Measurements from ENCODE around the gene EVI5.
"Not testable (repeated sequence)": the region's sequence is repeated elsewhere in the genome, so short reads cannot be mapped to it uniquely, and the experiment has no call there.

Gene EVI5

DNA sequence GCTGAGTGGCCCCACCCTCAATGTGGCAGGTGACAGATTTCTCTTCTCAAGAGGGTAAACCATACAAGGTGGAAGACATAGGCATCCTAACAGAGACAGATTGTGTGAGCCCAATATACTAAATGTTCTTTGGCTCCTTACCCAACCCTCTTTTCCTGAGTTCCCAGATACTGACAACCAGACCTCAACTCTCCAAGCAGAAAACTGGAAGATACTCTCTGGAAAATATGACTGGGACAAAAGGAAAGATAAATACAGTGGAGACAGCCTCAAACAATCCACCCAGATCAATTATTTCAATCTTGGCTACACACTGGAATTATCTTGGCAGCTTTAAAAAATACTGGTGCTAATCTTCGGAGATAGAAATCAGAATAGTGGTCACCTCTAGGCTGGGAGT is 6.5 kb downstream of the EVI5 start:
- Mint-ChIP-seq H3K9me3 (no peaks in the 10 kb centered on the region), H3K27me3 (no peaks in the 10 kb centered on the region), H3K4me3 (no peak overlapping the region), H3K36me3 (peaks cover 13 to 21% of the 10 kb centered on the region in 2 donors), H3K4me1 (peaks cover 8 to 32% of the 10 kb centered on the region in 2 donors), H3K27ac (no peak overlapping the region)
- ATAC-seq (replicated peaks) (no peak), DNase-seq (no peak)

DNA sequence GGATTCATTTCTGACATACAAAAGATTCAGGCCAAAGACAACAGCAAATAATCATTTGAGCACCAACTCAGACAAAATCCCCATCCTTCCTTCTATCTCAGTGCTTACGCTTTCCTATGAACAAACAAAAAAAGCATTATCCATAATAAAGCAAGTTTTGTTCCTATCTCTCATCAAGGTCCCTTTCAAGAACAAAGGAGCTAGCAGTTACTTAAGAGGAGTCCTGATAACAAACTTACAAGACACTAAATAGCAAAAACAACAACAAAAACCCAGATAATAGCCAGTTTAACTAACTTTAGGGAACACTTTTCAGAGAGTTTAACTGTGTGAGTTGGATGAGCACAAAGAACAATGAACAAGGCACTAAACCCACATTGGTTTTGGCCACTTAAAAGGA is 10.5 kb downstream of the EVI5 start:
- H3K9me3 Mint-ChIP-seq = peaks cover 0 to 4% of the 10 kb centered on the region in 2 donors
- peaks cover 15 to 26% of the 10 kb centered on the region in 2 donors for H3K36me3 Mint-ChIP-seq
- DNase-seq = no peak
- ATAC-seq (replicated peaks) = no peak
- H3K27me3 Mint-ChIP-seq = no peaks in the 10 kb centered on the region
- no peak overlapping the region for H3K4me3 Mint-ChIP-seq
- H3K27ac Mint-ChIP-seq = no peak overlapping the region
- peaks cover 10 to 14% of the 10 kb centered on the region in 2 donors for H3K4me1 Mint-ChIP-seq

DNA sequence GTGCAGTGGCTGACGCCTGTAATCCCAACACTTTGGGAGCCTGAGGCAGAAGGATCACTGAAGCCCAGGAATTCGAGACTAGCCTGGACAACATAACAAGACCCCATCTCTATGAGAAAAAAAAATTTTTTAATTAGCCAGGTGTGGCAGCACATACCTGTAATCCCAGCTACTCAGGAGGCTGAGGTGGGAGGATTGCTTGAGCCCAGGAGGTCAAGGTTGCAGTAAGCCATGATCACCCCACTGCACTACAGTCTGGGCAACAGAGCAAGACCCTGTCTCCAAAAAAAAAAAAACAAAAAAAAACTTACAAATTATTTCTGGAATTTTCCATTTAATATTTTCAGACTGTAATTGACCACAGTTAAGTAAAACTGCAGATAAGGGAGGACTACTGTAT is 11.2 kb downstream of the EVI5 start:
- not testable (repeated sequence) for H3K4me3 Mint-ChIP-seq; ATAC-seq (replicated peaks); H3K27me3 Mint-ChIP-seq; H3K27ac Mint-ChIP-seq; H3K9me3 Mint-ChIP-seq; DNase-seq
- peaks cover 10 to 13% of the 10 kb centered on the region in 2 donors for H3K4me1 Mint-ChIP-seq
- peaks cover 18 to 31% of the 10 kb centered on the region in 2 donors for H3K36me3 Mint-ChIP-seq

GRCh38 chr1:92769856-92770255 is 15.1 kb downstream of the EVI5 start:
- Mint-ChIP-seq H3K4me3 (no peak overlapping the region), H3K4me1 (peaks cover 6 to 11% of the 10 kb centered on the region in 2 donors), H3K27ac (no peak overlapping the region), H3K9me3 (peaks cover 8 to 9% of the 10 kb centered on the region in 2 donors), H3K27me3 (no peaks in the 10 kb centered on the region), H3K36me3 (peaks cover 16 to 28% of the 10 kb centered on the region in 2 donors)
- no peak for ATAC-seq (replicated peaks)
- DNase-seq = no peak

DNA sequence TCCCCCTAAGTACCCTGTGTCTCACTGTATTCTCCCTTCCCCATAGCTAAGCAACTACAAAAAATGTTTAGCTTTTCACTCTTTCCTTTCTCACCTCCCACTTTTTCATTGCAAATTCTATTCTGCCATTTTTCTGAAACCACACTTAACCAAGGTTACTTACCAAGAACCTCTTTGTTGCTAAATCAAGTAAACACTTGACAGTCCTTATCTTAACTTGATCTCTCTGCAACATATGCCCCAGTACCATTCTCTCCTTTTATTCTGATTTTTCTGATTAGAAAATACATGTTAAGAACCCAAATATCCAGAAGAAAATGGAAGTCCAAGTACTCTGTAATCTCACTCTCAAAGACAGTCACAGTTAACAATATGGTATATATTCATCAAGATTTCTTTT is 16.0 kb downstream of the EVI5 start:
- no peak for ATAC-seq (replicated peaks)
- H3K9me3 Mint-ChIP-seq = peaks cover 8 to 9% of the 10 kb centered on the region in 2 donors
- peaks cover 16 to 28% of the 10 kb centered on the region in 2 donors for H3K36me3 Mint-ChIP-seq
- no peak overlapping the region for H3K27ac Mint-ChIP-seq
- no peak for DNase-seq
- H3K4me3 Mint-ChIP-seq = no peak overlapping the region
- H3K27me3 Mint-ChIP-seq = no peaks in the 10 kb centered on the region
- peaks cover 4 to 8% of the 10 kb centered on the region in 2 donors for H3K4me1 Mint-ChIP-seq

GRCh38 chr1:92768296-92768695 is 16.6 kb downstream of the EVI5 start:
- DNase-seq = no peak
- Mint-ChIP-seq H3K27ac (no peak overlapping the region), H3K9me3 (peaks cover 8 to 9% of the 10 kb centered on the region in 2 donors), H3K36me3 (peaks cover 14 to 26% of the 10 kb centered on the region in 2 donors), H3K4me1 (peaks cover 5 to 8% of the 10 kb centered on the region in 2 donors), H3K27me3 (no peaks in the 10 kb centered on the region), H3K4me3 (no peak overlapping the region)
- ATAC-seq (replicated peaks) = no peak

DNA sequence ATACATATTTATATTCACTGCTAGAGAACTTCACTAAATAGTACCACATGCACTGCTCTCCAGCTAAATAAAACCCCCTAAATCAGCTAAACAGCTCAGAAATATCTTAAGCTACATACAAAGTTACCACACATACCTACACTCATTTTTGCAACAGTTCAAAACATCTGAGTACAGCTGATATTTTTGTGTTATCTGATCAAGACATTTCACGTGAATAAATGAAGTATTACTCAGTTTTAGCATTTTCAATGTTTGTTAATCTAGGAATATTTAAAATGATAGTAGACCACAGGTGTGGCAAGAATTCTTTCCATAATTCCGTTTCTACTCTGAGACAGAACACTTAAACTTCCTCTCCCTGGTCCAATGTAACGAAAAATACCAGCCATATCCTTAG is 20.8 kb downstream of the EVI5 start:
- ATAC-seq (replicated peaks) (no peak), DNase-seq (no peak)
- Mint-ChIP-seq H3K36me3 (peaks cover 7 to 12% of the 10 kb centered on the region in 2 donors), H3K4me3 (no peak overlapping the region), H3K27me3 (no peaks in the 10 kb centered on the region), H3K27ac (no peak overlapping the region), H3K9me3 (peaks cover 4 to 8% of the 10 kb centered on the region in 2 donors), H3K4me1 (peaks cover 5 to 11% of the 10 kb centered on the region in 2 donors)

- no peaks in the 10 kb centered on the region for H3K27me3 Mint-ChIP-seq
- DNase-seq (no peak), ATAC-seq (replicated peaks) (no peak)
- H3K4me1 Mint-ChIP-seq = peaks cover 5 to 8% of the 10 kb centered on the region in 2 donors
- H3K27ac Mint-ChIP-seq = no peak overlapping the region
- H3K36me3 Mint-ChIP-seq = peaks cover 0 to 2% of the 10 kb centered on the region in 2 donors
- no peak overlapping the region for H3K4me3 Mint-ChIP-seq
- H3K9me3 Mint-ChIP-seq = peaks cover 0 to 1% of the 10 kb centered on the region in 2 donors
Observed at GRCh38 chr1:92762355-92762754, 22.6 kb downstream of the EVI5 start.

GRCh38 chr1:92759361-92759760 is 25.5 kb downstream of the EVI5 start:
- no peak for DNase-seq
- Mint-ChIP-seq H3K36me3 (peaks cover 10 to 12% of the 10 kb centered on the region in 2 donors), H3K4me3 (no peak overlapping the region), H3K27ac (no peak overlapping the region), H3K9me3 (no peaks in the 10 kb centered on the region), H3K27me3 (no peaks in the 10 kb centered on the region), H3K4me1 (peaks cover 5 to 12% of the 10 kb centered on the region in 2 donors)
- ATAC-seq (replicated peaks) = no peak

- Mint-ChIP-seq H3K27me3 (no peaks in the 10 kb centered on the region), H3K4me1 (peaks cover 5 to 6% of the 10 kb centered on the region in 2 donors), H3K27ac (no peak overlapping the region), H3K4me3 (no peak overlapping the region), H3K36me3 (peaks cover 10 to 12% of the 10 kb centered on the region in 2 donors), H3K9me3 (no peaks in the 10 kb centered on the region)
- no peak for DNase-seq
- ATAC-seq (replicated peaks) = no peak
Observed at GRCh38 chr1:92756537-92756936, 28.4 kb downstream of the EVI5 start.

DNA sequence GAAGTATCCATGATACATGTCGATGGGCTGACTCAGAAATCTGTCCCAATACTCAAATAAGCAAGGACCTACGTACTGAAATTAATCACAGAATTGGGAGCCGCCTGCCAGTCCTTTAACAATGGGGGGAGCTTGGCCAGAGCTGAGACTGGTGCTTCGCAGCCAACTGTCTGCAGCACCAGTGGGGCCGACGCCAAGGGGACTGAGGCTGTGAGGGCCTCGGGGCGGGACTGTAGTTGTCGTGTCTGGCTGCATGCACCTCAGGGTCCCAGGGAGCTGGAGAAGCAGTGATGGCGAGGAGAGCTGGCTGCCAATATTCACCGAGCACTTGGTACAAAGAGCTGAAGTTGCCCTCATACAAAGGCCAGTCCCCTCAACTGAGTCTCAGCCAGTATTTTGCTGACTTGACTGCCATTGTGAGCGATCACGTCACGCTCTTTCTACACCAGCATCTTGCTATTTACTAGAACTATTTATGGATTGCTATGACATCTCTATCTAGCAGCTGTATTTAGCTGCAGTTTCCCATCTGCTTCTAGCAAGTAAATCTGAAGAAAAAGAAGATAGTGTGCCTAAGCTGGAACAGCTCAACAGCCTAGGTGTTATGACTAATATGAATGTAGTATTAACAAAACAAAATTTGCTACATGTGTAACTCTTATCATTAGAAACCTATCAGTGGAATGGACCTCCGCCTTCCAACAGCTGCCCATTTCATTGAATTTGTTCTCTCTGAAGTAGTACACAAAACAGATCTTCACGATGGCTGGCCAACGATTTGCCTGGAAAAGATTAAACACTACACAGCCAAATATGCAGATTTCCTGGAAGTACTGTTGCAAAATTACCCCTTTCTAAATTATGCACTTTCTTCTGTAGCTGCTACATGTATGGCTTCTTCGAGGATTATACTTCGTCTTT is 29.1 kb downstream of the EVI5 start:
- Mint-ChIP-seq H3K27ac (no peak overlapping the region), H3K4me1 (peaks cover 5 to 6% of the 10 kb centered on the region in 2 donors), H3K4me3 (no peak overlapping the region), H3K36me3 (peaks cover 10 to 12% of the 10 kb centered on the region in 2 donors), H3K9me3 (no peaks in the 10 kb centered on the region), H3K27me3 (no peaks in the 10 kb centered on the region)
- DNase-seq (no peak), ATAC-seq (replicated peaks) (no peak)

- DNase-seq (no peak), ATAC-seq (replicated peaks) (no peak)
- Mint-ChIP-seq H3K27me3 (no peaks in the 10 kb centered on the region), H3K36me3 (peaks cover 10 to 12% of the 10 kb centered on the region in 2 donors), H3K27ac (no peak overlapping the region), H3K4me1 (peaks cover 6 to 9% of the 10 kb centered on the region in 2 donors), H3K4me3 (no peak overlapping the region), H3K9me3 (no peaks in the 10 kb centered on the region)
Observed at GRCh38 chr1:92754719-92755050, 30.2 kb downstream of the EVI5 start.

GRCh38 chr1:92754000-92754718 is 30.7 kb downstream of the EVI5 start:
- H3K27me3 Mint-ChIP-seq = no peaks in the 10 kb centered on the region
- no peak for ATAC-seq (replicated peaks)
- H3K36me3 Mint-ChIP-seq = peaks cover 10 to 12% of the 10 kb centered on the region in 2 donors
- DNase-seq = no peak
- peaks cover 8 to 13% of the 10 kb centered on the region in 2 donors for H3K4me1 Mint-ChIP-seq
- H3K4me3 Mint-ChIP-seq = no peak overlapping the region
- H3K9me3 Mint-ChIP-seq = no peaks in the 10 kb centered on the region
- H3K27ac Mint-ChIP-seq = no peak overlapping the region

DNA sequence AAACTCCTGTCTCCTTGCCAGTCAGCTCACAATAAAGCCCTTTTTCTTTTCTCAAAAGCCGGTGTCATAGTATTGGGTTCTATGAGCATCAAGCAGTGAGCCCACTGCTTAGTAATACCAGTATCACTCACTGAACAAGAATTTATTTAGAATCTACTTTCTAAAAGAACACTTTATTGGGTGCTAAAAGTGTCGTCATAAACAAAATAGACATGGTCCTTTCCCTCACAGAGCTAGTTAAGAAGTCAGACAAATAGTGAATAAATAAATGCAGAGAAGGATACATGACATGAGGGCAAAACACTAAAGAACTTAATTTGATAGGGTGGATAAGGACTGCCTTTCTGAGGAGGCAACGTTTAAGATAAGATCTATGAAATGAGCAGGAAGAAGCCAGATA is 32.2 kb downstream of the EVI5 start:
- Mint-ChIP-seq H3K4me1 (peaks cover 11 to 16% of the 10 kb centered on the region in 2 donors), H3K36me3 (peaks cover 10 to 11% of the 10 kb centered on the region in 2 donors), H3K9me3 (no peaks in the 10 kb centered on the region), H3K4me3 (no peak overlapping the region), H3K27me3 (no peaks in the 10 kb centered on the region), H3K27ac (no peak overlapping the region)
- DNase-seq (no peak), ATAC-seq (replicated peaks) (no peak)

Data from stimulated activated naive B cell treated with anti-CD40 and anti-IgM and Interleukin-4, amounts not matched to agents 10 μg/mL and 1 μg/mL and 100 μg/mL, for 72 hours (primary cell).